SH-SY5Y (cell line): ENCODE results near the gene CCM2L.

ENCODE experiments used
- GATA2 ChIP-seq: IDR thresholded peaks from 2 replicates; pipeline ENCODE4 v1.6.1; 2011; ENCODE audit warnings: mild to moderate bottlenecking, low read depth, low read length
- GATA3 ChIP-seq: IDR thresholded peaks from 2 replicates; pipeline ENCODE4 v1.6.1; 2011; ENCODE audit warnings: low read depth, mild to moderate bottlenecking, low read length, moderate library complexity

GRCh38 chr20:31992086-31992485 lies 18.2 kb upstream of the CCM2L start:
- no peak for TF ChIP-seq GATA2
- no peak for TF ChIP-seq GATA3
